ENCODE results near the gene RTTN.

Gene RTTN

DNA sequence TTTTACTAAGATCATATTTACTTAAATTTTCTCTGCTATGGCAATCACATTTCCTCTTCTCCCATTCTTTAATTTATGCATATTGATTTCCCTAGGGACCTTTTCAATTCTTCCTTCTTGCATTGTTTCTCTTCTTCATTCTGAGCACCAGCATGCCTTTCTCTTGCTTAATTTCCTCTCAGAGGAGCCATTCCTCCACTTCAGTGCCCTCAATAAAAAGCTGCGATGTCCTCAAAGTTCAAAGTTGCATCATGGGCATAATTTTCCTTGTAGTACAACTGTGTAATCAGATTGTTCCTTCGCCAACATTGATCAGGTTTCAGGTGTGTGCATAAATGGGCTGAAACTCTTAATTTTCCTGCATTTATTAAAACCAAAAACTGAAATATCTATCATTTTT is 236.0 kb downstream of the RTTN start:
- DNase-seq, result no peak

DNA sequence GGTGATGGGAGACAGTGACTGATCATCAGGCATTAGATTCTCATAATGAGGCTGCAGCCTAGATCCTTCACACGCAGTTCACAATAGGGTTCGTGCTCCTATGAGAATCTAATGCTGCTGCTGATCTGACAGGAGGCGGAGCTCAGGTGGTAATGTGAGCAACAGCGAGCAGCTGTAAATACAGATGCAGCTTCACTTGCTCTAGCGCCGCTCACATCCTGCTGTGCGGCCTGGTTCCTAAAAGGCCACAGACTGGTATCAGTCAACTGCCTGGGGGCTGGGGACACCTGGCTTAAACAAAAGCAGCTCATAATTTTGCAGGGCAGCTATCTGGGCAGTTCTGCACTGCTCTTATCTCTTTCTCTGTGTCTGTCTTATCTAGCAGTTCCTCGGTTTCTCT is 237.4 kb downstream of the RTTN start:
- DNase-seq, result no peak

DNA sequence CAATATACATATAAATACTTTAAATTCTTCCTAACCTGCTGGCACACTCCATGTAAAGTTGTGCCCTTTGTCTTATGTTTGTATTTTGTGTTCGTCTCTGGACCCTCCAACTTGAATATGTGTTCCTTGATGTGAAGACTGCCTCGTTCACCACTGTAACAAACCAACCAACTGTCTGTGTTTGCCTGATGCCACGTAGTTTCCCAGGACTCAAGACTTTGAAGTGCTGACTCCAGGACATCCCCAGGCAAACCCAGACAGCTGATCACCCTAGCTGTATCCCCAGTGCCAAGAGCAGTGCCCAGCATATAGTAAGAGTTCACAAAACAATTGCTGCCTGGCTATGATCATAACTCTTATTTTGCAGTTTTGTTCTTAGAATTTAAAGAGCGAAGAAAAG is 242.3 kb downstream of the RTTN start:
- no peak for DNase-seq

DNA sequence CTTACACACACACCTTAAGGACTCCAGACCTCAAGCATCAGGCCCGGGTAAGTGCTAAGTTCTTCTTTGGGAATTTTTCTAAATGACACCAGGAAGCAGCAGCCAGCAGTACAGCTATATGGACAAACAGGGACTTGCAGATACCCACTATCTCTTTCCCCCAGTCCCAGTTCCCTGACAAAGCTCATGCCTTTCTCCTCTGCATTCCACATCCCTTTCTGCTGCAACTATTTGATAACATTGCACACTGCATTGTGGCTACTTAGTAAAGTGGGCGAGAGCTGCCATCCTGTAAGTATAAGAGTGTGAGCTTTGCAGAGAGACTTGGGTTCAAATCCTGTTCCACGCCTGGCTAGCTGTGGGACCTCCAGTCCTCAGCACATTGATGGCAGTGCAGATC is 243.8 kb downstream of the RTTN start:
- DNase-seq, result no peak

DNA sequence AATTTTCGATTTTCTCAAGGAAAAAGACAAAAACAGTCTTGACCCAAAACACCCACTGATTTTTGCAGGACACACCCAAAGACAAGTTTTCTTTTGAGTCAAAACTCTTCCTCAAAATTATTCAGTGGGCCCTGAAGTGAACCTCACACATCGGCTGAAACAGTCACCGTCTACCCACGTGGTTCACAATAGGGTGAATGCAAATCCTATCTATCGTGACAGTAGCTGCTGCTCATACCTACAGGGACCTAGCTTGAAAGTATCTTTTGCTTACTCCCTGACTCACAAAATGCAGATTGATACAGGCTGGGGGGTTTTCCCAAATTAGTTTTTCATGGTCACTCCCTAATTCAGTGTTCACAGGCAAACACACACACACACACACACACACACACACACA is 247.1 kb downstream of the RTTN start:
- DNase-seq, result no peak

DNA sequence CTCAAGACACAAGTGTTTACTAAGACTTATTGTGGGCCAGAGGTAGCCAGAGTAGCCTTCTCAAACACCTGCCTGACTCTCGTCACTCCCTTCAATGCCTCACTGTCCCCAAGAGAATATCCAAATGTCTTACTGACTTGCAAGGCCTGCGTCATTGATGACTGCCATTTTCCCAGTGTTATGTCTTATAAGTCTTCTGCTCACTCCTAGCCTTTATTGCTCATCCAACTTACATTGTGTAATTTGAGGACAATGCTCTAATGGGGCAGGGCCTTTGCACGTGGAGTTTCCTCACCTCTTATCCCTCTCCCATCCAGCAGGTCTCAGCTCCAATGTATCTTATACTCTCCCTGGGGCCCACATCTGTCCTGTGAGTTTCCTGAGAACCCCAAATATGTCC is 247.7 kb downstream of the RTTN start:
- DNase-seq, result no peak

DNA sequence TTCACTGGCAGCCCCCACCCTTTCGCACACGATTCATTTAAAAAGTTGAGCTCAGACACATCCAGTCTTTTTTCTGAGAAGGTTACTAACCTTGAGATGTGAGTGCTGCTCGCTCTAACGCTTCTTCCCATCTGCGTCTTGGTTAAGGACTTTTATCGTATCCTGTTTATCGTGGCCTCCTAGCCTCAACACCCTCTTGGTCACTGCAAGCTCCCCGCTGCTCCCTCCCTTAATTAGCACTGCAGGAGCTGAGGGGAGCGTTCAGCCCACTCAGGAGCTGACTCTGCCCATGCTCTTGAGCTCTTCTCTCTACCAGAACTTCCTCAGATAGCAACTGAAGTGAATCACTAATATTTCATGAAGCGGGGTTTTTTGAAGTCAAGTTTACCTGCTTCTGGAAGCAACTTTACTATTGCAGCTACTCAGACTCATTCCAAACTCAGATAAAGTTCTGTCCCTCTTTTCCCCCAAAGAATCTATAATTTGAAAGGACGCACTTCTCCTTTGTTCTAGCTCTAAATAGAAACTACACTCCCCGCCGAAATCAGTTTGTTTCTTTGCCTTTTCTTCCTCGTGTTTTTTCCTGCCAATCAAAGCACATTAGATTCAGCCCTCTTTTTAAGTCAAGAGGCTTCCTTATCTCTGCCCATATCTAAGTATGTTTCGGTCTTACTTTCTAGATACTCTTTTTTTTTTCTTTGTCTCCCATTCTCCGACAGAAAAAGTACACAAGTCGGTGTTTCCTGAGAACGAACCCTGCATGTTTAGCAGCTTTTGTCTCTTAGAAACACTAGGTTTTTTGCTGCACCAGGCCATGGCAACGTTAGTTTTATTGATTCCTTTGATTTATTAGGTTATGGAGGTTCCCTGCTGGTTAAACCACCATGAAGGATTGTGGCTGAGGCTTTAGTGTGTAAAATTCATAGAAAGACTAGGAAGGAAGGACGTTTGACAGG is 248.5 kb downstream of the RTTN start:
- DNase-seq, result no peak

DNA sequence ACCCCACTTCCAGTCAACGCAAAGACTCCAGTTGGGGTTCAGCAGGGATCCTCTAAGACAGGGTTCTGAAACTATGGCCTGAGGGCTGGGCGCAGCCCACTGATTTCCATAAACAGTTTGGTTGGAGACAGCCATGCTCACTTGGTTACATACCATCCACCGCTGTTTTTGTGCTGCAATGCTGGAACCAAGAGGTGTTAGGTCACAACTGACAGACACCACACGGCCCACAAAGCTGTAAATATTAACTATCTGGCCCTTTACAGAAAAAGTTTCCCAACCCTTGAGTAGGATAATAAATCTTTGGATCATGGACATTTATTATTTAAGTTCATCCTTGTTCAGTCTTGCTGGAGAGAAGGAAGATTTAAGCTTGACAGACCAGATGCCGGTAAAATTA is 249.4 kb downstream of the RTTN start:
- DNase-seq, result no peak

DNA sequence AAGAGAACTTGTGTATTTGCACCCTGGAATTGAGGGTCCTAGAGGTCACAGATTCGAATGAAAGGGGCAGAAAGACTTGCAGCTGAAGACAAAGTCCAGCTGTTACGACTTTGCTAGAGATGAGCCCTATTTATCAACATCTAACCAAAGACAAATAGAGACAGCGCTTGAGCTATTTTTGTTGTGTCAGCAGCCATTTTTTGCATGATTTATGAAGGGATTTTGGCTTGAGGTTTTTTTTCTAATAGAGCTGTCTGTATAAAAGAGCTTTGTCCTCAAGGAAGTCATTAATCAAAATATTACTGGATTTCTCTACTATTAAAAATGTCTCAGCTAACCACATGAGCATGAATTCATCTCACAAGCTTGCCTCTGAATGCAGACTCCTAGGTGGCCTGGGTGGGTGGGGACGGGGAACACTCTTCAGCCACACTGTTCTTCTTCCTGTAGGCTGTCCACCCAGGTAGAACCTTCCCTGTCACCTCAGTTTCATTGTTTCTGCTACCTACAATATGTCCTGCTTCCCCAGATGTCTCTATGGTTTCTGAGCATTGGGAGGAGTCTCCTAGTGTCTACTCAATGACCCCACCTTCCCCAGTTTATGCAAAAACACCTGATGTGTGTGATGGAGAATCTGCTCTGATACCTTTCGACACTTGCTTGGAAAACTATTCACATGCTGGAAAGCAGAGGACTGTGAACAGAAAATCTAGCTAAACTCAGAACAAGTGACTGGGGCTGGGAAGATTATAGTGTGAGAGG is 250.6 kb downstream of the RTTN start:
- no peak for DNase-seq

DNA sequence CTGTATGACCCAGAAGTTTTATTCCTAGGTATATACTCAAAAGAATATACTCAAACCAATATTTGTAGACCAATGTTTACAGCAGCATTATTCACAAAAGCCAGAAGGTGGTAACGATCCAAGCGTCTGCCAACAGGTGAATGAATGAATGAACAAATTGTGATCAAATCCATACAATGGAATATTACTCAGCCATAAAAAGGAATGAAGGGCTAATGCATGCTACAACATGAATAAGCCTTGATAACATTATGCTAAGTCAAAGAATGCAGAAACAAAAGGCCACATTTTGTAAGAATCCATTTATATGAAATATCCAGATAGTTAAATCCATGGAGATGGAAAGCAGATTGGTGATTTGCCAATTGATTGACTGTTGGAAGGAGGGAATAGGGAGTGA is 252.3 kb downstream of the RTTN start:
- no peak for DNase-seq
